IPS-11a (cell line): ENCODE measurements around the gene HDC.

Source experiments
- H3K4me3 ChIP-seq: one replicate; pipeline ENCODE4 v1.5.1; 2013; ENCODE audit warnings: low read depth, low read length, control low read depth

HDC gene

DNA sequence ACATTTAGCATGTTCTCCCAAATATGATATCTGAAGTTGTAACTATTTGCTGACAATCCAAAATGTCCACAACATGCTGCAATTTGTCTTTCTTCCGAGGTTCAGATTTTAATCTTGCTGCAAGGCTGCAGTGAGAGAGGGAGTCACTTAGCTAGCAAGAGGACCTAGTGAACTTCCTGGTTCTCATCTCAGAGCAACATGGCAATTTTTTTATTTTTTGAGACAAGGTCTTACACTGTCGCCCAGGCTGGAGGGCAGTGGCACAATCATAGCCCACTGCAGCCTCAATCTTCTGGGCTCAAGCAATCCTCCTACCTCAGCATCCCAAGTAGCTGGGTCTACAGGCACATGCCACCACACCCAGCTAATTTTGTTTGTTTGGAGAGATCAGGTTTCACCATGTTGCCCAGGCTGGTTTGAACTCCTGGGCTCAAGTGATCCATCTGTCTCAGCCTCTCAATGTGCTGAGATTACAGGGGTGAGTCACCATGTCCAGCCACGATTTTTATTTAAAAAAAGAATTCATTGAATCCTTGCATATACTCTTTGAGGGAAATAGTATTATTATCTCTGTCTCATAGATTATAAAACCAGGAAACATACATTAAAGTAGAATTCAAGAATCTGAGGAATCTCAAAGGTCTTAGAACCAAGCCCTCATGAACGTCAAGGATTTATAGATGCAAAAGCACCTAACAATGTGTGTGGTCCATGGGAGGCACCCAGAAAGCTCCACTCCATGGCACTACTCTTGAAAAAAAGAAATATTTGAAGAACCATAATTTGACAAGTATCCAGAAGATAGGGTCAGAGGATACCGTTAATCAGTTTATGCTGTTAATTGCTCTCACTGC is 9.1 kb downstream of the HDC start:
- no peak overlapping the region for H3K4me3 ChIP-seq

- H3K4me3 ChIP-seq = no peak overlapping the region
These were observed 13.0 kb downstream of the HDC start for GRCh38 chr15:50252556-50252955.

GRCh38 chr15:50251638-50252182 is 13.8 kb downstream of the HDC start:
- no peak overlapping the region for H3K4me3 ChIP-seq

- H3K4me3 ChIP-seq = no peak overlapping the region
These were observed 14.6 kb downstream of the HDC start for GRCh38 chr15:50250760-50251394.

- no peak overlapping the region for H3K4me3 ChIP-seq
These were observed 15.8 kb downstream of the HDC start for GRCh38 chr15:50249704-50250103.

GRCh38 chr15:50248994-50249582 is 16.4 kb downstream of the HDC start:
- H3K4me3 ChIP-seq = no peak overlapping the region

DNA sequence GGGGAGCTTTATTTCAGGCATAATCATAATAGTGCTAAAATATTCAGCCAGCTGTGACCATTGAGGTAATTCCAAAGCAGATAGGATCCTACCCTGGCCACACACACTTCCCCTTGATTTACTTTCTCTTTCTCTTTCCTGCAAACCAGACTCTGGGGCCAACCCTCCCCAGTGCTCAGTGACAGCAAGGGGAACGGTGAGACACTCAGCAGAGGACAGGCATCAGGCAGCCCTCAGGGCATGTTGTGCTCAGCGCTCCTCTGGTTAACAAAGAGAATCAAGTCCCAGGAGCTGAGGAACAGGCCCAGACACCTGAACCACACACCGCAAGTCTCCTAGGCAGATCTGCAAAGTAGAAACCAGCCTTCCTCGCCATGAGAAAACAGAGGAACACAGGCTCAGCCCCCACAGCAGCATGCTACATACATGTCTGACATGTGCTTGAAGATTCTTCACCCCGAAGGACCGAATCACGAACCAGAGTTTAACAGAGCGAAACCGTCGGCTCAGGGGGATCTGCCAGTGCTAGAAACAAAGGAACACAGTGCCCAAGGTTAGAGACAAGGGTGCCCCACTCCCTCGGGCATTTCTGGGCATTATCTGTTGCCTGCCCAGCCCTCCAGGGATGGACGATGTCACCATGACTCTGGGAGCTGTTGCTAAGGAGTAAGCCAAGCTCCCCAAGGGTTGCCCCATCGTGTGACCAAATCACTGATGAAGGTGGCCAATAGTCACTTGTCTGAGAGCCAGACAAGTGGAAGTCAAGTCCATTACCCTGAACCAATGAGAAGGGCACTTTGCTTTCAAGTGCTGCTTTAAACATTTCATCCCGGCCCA is 17.5 kb downstream of the HDC start:
- no peak overlapping the region for H3K4me3 ChIP-seq

DNA sequence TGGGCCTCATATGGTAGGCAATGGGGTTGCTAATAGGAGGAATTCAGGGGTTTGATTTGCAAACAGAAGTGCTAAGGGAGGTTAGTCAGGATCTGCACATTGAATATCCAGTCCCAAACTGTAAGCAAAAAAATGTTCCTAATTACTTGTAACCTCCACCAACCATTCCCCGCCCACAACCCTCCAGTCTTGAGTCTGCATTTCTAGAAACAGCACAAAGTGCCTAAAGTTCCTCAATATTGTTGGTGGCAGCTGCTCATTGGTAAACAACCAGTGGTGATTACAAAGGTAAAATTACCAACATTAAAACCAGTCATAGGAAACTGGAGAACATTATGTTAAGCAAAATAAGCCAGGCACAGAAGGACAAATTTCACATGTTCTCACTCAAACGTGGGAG is 18.9 kb downstream of the HDC start:
- H3K4me3 ChIP-seq = no peak overlapping the region

DNA sequence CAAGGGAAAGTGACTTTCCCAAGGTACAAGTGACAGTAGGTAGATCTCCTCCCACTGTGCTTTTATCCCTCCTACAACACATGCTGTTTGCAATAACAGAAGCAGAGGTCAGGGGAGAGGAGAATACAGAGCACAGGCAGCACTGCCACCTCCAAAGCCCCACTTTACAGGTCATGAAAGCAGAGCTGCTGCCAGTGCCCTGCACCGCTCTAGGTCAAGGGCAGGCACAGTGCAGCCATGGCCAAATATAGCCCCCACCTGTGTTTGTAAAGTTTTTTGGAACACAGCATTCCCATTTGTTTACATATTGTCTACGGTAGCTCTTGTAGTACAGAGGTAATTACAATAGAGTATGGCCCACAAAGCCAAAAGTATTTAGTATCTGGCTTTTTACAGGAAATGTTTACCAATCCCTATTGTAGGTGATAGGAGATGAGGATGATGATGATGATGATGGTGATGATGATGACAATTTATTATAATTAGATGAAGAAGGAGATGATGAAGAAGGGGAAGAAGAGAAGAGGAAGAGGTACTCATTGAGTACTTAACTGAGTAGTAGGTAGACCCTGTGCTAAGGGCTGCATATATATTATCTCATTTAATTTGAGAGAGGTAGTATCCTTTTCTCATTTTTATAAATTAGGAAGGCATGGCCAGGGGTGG is 20.4 kb downstream of the HDC start:
- no peak overlapping the region for H3K4me3 ChIP-seq

- no peak overlapping the region for H3K4me3 ChIP-seq
These were observed 21.4 kb downstream of the HDC start for GRCh38 chr15:50244153-50244552.

DNA sequence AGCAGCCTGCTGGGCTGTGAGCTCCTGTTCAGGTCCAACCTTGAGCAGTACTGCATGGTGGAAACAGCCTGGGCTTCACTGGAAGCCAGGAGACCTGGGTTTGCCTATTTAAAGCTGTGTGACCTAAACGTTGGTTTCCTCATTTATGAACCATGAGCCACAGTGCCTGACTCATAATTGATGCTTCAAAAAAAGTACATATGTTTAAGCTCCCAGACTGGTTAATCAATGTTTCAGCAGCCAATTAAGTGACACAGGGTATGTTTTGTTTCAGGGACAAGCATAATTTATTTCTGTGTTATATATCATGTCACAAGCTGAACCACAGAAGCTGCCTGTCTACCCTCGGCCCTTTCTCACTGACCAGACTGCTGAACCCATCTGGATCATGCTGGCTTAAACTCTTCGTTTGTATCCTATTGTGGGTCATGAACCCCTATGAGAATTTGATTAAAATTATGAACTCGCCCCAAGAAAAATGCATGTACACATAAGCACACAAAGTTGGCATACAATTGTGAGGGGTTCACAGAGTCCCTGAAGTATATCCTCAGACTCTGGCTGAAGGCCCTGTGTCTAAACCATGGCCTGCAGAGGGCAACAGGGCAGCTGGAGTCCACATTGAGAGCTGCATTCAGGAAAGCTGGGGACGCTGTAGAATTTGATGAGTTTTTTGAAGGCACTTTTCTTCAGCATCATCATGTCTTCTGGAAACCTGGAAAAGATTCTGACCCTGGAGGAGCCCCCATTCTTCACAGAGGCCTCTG is 23.7 kb downstream of the HDC start:
- H3K4me3 ChIP-seq = no peak overlapping the region

DNA sequence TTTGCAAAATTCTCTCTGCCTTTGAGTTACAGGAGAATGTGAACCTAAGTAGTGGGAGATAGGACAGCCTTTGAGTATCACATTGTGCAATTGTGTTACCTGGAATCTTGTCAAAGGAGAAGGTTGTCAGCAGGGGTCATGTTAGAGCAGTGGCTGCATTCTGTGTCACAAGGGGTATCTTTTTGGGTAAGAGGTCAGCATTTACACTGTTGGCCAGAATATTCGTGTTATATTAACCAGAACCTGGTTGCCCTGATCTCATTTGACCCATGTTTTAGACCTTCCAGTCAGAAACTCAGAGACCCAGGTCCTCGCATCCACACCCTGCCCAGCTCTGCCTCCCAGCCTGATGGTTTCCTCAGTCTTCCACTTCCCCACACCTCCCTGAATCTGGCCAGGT is 27.3 kb downstream of the HDC start:
- no peak overlapping the region for H3K4me3 ChIP-seq

DNA sequence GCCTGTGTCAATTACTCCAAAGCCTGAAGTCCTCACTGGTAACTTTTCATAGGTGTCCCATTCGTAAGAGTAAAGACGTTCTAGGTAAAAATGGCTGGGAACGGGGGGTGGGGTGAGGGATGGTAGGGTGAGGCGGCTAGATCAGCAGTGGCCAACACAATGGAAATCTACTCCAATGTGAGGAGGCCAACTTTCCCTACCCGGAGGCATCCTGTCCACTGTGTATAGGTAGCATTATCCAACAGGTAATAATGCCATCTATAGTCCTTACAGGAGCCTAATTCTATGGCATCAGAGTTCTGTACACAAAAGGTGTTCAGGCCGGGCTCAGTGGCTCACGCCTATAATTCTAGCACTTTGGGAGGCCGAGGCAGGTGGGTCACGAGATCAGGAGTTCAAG is 29.1 kb downstream of the HDC start:
- no peak overlapping the region for H3K4me3 ChIP-seq

GRCh38 chr15:50235794-50236193 is 29.7 kb downstream of the HDC start:
- no peak overlapping the region for H3K4me3 ChIP-seq

GRCh38 chr15:50234764-50235163 is 30.8 kb downstream of the HDC start:
- no peak overlapping the region for H3K4me3 ChIP-seq

GRCh38 chr15:50233192-50233736 is 32.3 kb downstream of the HDC start:
- no peak overlapping the region for H3K4me3 ChIP-seq

GRCh38 chr15:50232791-50233190 is 32.7 kb downstream of the HDC start:
- no peak overlapping the region for H3K4me3 ChIP-seq

GRCh38 chr15:50231761-50232160 is 33.8 kb downstream of the HDC start:
- no peak overlapping the region for H3K4me3 ChIP-seq

DNA sequence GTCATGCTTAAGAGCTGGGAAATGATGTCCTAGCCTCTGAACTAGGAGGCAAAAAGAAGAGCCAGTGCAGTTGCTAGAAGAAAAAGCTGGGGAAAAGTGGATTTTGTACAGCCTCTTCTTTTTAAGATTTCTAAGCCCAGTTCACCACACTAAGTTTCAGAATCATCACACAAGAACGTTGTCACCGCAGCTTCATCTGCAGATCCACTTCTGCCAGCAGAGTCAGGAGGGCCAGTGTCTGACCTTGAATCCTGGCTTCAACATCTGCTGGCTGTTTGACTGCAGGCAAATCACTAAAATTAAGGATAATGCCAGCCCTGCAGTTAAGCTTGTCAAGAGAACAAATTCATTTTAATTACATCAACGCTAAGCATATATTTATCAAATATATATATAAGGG is 36.2 kb downstream of the HDC start:
- no peak overlapping the region for H3K4me3 ChIP-seq
